ENCODE results near the gene CGREF1.

- TF ChIP-seq CTCF (conservative IDR thresholded peaks at IDR 0.05; ENCODE audit: low read length) (no peak), EZH2phosphoT487 (IDR thresholded peaks at IDR 0.05; ENCODE audit: borderline replicate concordance, low read depth, low read length) (no peak)
Measured at GRCh38 chr2:27096748-27097297, 22.1 kb downstream of the CGREF1 start.
